GM12892 (cell line): ENCODE results near the gene MMD.

ENCODE experiments used
- POLR2A ChIP-seq: IDR thresholded peaks from 2 replicates; pipeline ENCODE4 v1.6.1; 2011; ENCODE audit warnings: low read depth, low read length, control low read depth
- POLR2AphosphoS5 ChIP-seq: IDR thresholded peaks from 2 replicates; pipeline ENCODE4 v1.6.1; 2011; ENCODE audit warnings: low read depth, low read length, control low read depth

DNA sequence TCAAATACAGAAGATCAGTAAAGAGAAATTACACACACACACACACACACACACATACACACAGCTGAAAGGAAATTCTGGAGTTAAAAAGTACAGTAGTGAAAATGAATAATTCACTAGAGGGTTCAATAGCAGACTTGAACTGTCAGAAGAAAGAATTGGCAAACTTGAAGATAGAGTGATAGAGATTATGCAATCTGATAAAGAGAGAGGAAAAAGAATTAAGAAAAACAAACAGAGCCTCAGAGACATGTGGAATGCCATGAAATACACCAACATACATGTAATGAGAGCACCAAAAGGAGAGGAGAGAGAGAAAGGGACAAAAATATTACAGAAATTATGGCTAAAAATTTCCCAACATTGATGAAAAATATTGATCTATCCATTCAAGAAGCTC, 60.7 kb downstream of the MMD start:
- no peak for TF ChIP-seq POLR2A
- TF ChIP-seq POLR2AphosphoS5 = no peak
